Neutrophil (primary cell): Measurements from ENCODE around the gene ZC3H8.

ENCODE experiments used
- H3K27ac ChIP-seq: fragments of 200-600 bp; sonication (generic); 2 replicates; pipeline ENCODE4 v1.5.1; 2016; ENCODE audit warnings: mild to moderate bottlenecking, moderate library complexity
- H3K27me3 ChIP-seq: fragments of 200-600 bp; sonication (generic); 2 replicates; pipeline ENCODE4 v1.6.0; 2016; ENCODE audit warnings: mild to moderate bottlenecking
- H3K36me3 ChIP-seq: fragments of 200-600 bp; sonication (generic); 2 replicates; pipeline ENCODE4 v1.5.1; 2017
- H3K4me1 ChIP-seq, 2 experiments: fragments of 200-600 bp in 1 of 2; sonication (generic) in 1 of 2; 1 replicate in 1 of 2; 2 replicates in 1 of 2; pipeline versions ENCODE4 v1.5.1 to v1.6.1; 2013 to 2016; ENCODE audit warnings: low read depth in 1 of 2, low read length in 1 of 2, mild to moderate bottlenecking in 1 of 2, moderate library complexity in 1 of 2; ENCODE audit not compliant: control insufficient read depth in 1 of 2, insufficient read depth in 1 of 2
- H3K4me3 ChIP-seq, 2 experiments: fragments of 200-600 bp in 1 of 2; sonication (generic) in 1 of 2; 1 replicate in 1 of 2; 2 replicates in 1 of 2; pipeline ENCODE4 v1.5.1; 2013 to 2016; ENCODE audit warnings: low read depth in 1 of 2, low read length in 1 of 2, mild to moderate bottlenecking in 1 of 2, moderate library complexity in 1 of 2
- H3K9me3 ChIP-seq: fragments of 200-600 bp; sonication (generic); 2 replicates; pipeline ENCODE4 v1.5.1; 2016
- CTCF ChIP-seq: fragments of 200-600 bp; sonication (generic); IDR thresholded peaks from 2 replicates; pipeline ENCODE4 v1.5.1; 2016; ENCODE audit warnings: antibody characterized with exemption

The ZC3H8 gene

GRCh38 chr2:112244854-112245253, 10.0 kb downstream of the ZC3H8 start:
- H3K4me1 ChIP-seq, result no peaks in the 10 kb centered on the region
- no peak overlapping the region for H3K4me3 ChIP-seq
- TF ChIP-seq CTCF, result no peak
- H3K36me3 ChIP-seq, result peaks cover 29% of the 10 kb centered on the region
- no peaks in the 10 kb centered on the region for H3K27me3 ChIP-seq
- no peak overlapping the region for H3K27ac ChIP-seq
- no peaks in the 10 kb centered on the region for H3K9me3 ChIP-seq

DNA sequence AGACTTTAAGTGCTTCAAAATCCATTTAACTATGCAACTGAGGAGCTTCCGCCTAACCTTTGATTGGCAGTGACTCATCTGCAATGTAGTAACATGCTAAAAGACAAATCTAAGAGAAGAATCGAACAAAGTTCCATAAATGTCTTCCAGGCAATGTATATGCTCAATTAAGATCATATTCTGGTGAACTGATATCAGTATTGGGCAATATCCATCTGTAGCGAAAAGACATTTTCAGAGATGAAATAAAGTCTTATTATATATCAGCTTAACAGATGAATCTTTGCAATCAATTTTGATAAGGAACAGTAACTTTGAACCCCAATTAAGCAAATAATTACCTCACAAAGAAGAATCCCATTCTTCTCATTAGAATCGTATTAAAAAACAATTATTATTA, 11.6 kb downstream of the ZC3H8 start:
- Histone ChIP-seq H3K4me1 (no peaks in the 10 kb centered on the region), H3K9me3 (no peaks in the 10 kb centered on the region), H3K4me3 (no peak overlapping the region), H3K27ac (no peak overlapping the region), H3K27me3 (no peaks in the 10 kb centered on the region), H3K36me3 (peaks cover 24% of the 10 kb centered on the region)
- TF ChIP-seq CTCF, result no peak

DNA sequence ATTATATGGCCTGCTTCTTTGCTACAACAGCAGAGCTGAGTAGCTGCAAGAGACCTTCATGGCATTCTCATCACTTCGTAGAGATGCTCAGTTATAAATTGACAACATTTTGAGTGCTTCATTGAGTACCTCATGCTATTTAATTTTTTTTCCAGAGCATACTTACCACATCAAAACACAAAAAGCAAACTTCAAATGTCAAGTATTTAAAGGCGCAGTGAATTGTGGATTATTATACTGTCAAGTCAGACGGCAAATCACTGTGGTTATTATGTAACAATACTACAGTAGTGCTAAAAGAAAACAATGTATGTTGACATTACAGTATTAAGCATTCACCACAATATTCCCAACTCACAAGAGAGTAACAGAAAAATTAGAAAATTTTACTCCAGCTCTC, 12.5 kb downstream of the ZC3H8 start:
- no peaks in the 10 kb centered on the region for H3K4me1 ChIP-seq
- H3K27ac ChIP-seq, result no peak overlapping the region
- peaks cover 24% of the 10 kb centered on the region for H3K36me3 ChIP-seq
- H3K4me3 ChIP-seq, result no peak overlapping the region
- TF ChIP-seq CTCF, result no peak
- H3K9me3 ChIP-seq, result no peaks in the 10 kb centered on the region
- H3K27me3 ChIP-seq, result no peaks in the 10 kb centered on the region

DNA sequence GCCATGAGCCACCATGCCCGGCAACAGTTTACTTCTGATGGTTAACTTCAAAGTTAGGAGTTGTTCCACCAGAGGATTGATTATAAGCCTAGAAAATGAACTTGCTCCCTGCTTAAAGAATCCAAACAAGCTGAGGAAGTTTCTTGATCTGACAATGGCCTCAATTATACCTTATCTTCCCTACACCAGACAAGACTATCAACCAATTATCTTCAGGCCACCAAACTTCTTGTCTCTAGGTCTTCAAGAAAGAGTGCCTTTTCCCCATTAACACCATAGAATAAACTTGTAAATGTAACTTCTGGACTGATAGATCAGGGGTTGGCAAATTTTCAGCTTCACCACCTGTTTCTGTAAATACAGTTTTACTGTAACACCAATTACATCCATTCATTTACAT, 15.0 kb downstream of the ZC3H8 start:
- no peak for TF ChIP-seq CTCF
- peaks cover 16% of the 10 kb centered on the region for H3K36me3 ChIP-seq

DNA sequence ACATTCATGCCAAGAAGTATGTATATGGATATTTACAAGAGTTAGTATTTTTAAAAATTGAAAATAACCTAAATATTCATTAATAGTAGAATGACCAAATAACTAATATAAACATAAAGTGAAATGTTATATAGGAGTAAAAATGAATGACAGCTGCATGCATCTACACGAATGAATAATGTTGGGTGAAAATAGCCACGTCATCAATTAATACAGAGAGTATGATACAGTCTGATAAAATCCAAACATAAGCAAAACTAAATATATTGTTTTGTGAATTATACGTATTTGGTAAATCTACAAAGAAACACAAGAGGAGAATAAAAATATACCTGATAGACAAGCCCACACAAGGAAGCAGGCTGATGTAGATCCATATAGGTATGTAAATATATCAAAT, 24.5 kb downstream of the ZC3H8 start:
- Histone ChIP-seq H3K4me3 (no peak overlapping the region), H3K4me1 (no peaks in the 10 kb centered on the region), H3K27ac (no peak overlapping the region), H3K9me3 (no peaks in the 10 kb centered on the region), H3K27me3 (no peaks in the 10 kb centered on the region), H3K36me3 (peaks cover 30% of the 10 kb centered on the region)
- no peak for TF ChIP-seq CTCF

More for the DNA sequence above, 15.0 kb downstream of the ZC3H8 start:
- Histone ChIP-seq H3K4me3 (no peak overlapping the region), H3K27me3 (no peaks in the 10 kb centered on the region), H3K9me3 (no peaks in the 10 kb centered on the region), H3K4me1 (no peaks in the 10 kb centered on the region), H3K27ac (no peak overlapping the region)

DNA sequence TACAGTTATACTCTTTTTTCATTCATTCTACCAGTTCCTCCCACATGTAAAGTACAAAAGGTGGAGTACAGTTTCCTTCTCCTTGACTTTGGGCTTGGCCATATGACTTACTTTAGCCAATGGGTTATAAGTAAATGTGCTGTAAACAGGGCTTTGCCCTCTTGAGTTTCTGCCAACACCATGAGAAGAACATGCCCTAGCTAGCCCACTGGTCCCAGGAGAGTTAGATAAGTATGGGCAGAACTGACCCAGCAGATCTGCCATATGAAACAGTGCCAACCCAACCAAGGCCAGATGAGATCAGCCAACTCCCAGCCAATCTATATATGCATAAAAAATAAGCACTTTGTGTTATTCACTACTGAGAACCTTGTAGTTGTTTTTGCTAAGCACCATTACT, 25.5 kb downstream of the ZC3H8 start:
- no peak for TF ChIP-seq CTCF
- Histone ChIP-seq H3K9me3 (no peaks in the 10 kb centered on the region), H3K4me1 (no peaks in the 10 kb centered on the region), H3K27ac (no peak overlapping the region), H3K4me3 (no peak overlapping the region), H3K36me3 (peaks cover 30% of the 10 kb centered on the region), H3K27me3 (no peaks in the 10 kb centered on the region)
